Right lung (tissue), 5 donors: Measurements from ENCODE around the gene KCNH3. TPM values are rescaled to one million over a fixed set of nuclear protein-coding genes. Genes with fewer than 3 reads are reported as not detected.
"Not testable (repeated sequence)": the region's sequence is repeated elsewhere in the genome, so short reads cannot be mapped to it uniquely, and the experiment has no call there.

Experiments
- DNase-seq, 2 donors: peaks; one replicate each; pipeline ENCODE4 v3.0.0-alpha.2; 2013
- polyA plus RNA-seq, 5 donors: library from polyadenylated mRNA; unstranded; fragments of 120-200 nt; gene quantifications; one replicate each; pipeline versions ENCODE4 v1.2.1 to v1.2.3, GENCODE V29; 2013; ENCODE audit warnings: inconsistent platforms in 1 of 5, low replicate concordance in 1 of 5; ENCODE audit not compliant: insufficient read length in 5 of 5, insufficient read depth in 1 of 5

The KCNH3 gene
- polyA plus RNA-seq, 5 donors, result 1.2 to 2.2 (median 1.3) TPM

GRCh38 chr12:49527361-49528130, 11.3 kb upstream of the KCNH3 start:
- DNase-seq, result no peak

GRCh38 chr12:49529414-49529813, 9.4 kb upstream of the KCNH3 start:
- DNase-seq, result no peak

- DNase-seq, result no peak
These were observed 7.1 kb upstream of the KCNH3 start for GRCh38 chr12:49531745-49532144.

GRCh38 chr12:49533331-49533730, 5.5 kb upstream of the KCNH3 start:
- no peak for DNase-seq

- DNase-seq, result not testable (repeated sequence)
These were observed 4.7 kb upstream of the KCNH3 start for GRCh38 chr12:49534122-49534521.

GRCh38 chr12:49534731-49535278, 4.0 kb upstream of the KCNH3 start:
- no peak for DNase-seq

- no peak for DNase-seq
These were observed 2.8 kb upstream of the KCNH3 start for GRCh38 chr12:49535921-49536525.

GRCh38 chr12:49536526-49537071, 2.2 kb upstream of the KCNH3 start:
- DNase-seq, result no peak

- DNase-seq, result no peak
These were observed 1.5 kb upstream of the KCNH3 start for GRCh38 chr12:49537231-49537751.

GRCh38 chr12:49537752-49538509, 899 bp upstream of the KCNH3 start:
- no peak for DNase-seq

- no peak for DNase-seq
These were observed 787 bp downstream of the KCNH3 start for GRCh38 chr12:49539406-49540228.

GRCh38 chr12:49540229-49541139, 1.7 kb downstream of the KCNH3 start:
- DNase-seq, result no peak

GRCh38 chr12:49541140-49541861, 2.5 kb downstream of the KCNH3 start:
- DNase-seq, result no peak

- DNase-seq, result no peak
These were observed 3.2 kb downstream of the KCNH3 start for GRCh38 chr12:49541911-49542505.

- DNase-seq, result no peak
These were observed 3.8 kb downstream of the KCNH3 start for GRCh38 chr12:49542592-49543160.

- DNase-seq, result no peak
These were observed 4.5 kb downstream of the KCNH3 start for GRCh38 chr12:49543221-49543913.

- no peak for DNase-seq
These were observed 5.3 kb downstream of the KCNH3 start for GRCh38 chr12:49543914-49544815.
